ENCODE data around the gene GJC3. TPM values are rescaled to one million over a fixed set of nuclear protein-coding genes. Genes with fewer than 3 reads are reported as not detected.
"Not testable (repeated sequence)": the region's sequence is repeated elsewhere in the genome, so short reads cannot be mapped to it uniquely, and the experiment has no call there.

GJC3 gene
- total RNA-seq, 6 donors from 2014 or later: 0.24 to 3.1 (median 0.31) TPM; not detected in 3

DNA sequence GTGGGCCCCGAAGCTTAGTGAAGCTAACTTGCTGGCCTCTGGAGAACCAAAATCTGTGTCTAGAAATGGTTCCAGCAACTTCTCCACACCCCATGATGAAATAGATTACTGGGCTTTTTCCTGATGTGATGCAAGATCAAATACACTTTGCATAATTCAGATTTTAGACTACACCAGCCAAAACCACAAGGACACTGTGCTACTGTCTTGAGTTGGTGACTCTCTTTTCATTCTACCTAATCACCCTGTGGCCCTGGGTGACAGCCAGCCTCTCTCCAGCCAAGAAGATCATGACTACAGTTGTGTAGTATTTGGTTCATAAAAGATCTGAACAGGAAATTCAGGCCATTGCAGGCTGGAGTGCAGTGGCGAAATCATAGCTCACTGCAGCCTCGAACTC lies 24.2 kb upstream of the GJC3 start:
- Histone ChIP-seq H3K4me3 (no peak overlapping the region), H3K36me3 (no peaks in the 10 kb centered on the region), H3K4me1 (peaks cover 0 to 6% (median 2%) of the 10 kb centered on the region in 4 donors), H3K9me3 (no peaks in the 10 kb centered on the region), H3K27me3 (no peaks in the 10 kb centered on the region), H3K27ac (peak overlapping the region in 3 of 4 donors; percentile 32 to 82 (median 80))
- TF ChIP-seq POLR2AphosphoS5 (IDR thresholded peaks at IDR 0.05) (peak; percentile 25 to 72), POLR2A (IDR thresholded peaks at IDR 0.05) (no peak), EP300 (IDR thresholded peaks at IDR 0.05) (peak in 2 of 4 donors; percentile 37 to 91)
- TF ChIP-seq, protein P1, sequence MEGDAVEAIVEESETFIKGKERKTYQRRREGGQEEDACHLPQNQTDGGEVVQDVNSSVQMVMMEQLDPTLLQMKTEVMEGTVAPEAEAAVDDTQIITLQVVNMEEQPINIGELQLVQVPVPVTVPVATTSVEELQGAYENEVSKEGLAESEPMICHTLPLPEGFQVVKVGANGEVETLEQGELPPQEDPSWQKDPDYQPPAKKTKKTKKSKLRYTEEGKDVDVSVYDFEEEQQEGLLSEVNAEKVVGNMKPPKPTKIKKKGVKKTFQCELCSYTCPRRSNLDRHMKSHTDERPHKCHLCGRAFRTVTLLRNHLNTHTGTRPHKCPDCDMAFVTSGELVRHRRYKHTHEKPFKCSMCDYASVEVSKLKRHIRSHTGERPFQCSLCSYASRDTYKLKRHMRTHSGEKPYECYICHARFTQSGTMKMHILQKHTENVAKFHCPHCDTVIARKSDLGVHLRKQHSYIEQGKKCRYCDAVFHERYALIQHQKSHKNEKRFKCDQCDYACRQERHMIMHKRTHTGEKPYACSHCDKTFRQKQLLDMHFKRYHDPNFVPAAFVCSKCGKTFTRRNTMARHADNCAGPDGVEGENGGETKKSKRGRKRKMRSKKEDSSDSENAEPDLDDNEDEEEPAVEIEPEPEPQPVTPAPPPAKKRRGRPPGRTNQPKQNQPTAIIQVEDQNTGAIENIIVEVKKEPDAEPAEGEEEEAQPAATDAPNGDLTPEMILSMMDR (IDR thresholded peaks at IDR 0.05): no peak
- DNase-seq (peak in 1 of 2 donors; percentile 90), ATAC-seq (ENCODE audit: low FRiP score in 2 of 2) (peak; percentile 83 to 84)
- 45 to 49% methylated on average over 3 of the region's 3 CpGs for WGBS, 2 donors

GRCh38 chr7:99952649-99953048 lies 23.2 kb upstream of the GJC3 start:
- not testable (repeated sequence) for H3K4me1 ChIP-seq; H3K9me3 ChIP-seq; DNase-seq; H3K4me3 ChIP-seq; H3K27me3 ChIP-seq; H3K36me3 ChIP-seq; ATAC-seq (ENCODE audit: low FRiP score in 2 of 2)
- H3K27ac ChIP-seq: peak overlapping the region in 1 of 4 donors; percentile 80
- 43 to 88% methylated on average over 4 of the region's 4 CpGs for WGBS, 2 donors

DNA sequence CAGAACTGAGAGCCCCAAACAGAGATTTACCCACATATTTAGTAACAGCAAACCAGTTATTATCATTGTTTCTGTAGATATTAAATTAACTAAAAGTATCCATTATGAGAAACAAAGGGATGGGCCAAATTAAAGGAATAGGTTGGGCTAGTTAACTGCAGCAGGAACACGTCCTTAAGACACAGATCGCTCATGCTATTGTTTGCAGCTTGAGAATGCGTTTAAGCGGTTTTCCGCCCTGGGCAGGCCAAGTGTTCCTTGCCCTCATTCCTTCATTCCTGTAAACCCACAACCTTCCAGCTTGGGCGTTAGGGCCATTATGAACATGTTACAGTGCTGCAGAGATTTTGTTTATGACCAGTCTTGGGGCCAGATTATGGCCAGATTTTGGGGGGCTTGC lies 21.4 kb upstream of the GJC3 start:
- H3K4me1 ChIP-seq; H3K27ac ChIP-seq; H3K9me3 ChIP-seq; H3K36me3 ChIP-seq; H3K4me3 ChIP-seq; H3K27me3 ChIP-seq; DNase-seq; ATAC-seq (ENCODE audit: low FRiP score in 2 of 2): not testable (repeated sequence)
- 92 to 93% methylated on average over 6 of the region's 6 CpGs for WGBS, 2 donors

- H3K27ac ChIP-seq: no peak overlapping the region
- no peak overlapping the region for H3K4me3 ChIP-seq
- no peak for TF ChIP-seq EP300 (IDR thresholded peaks at IDR 0.05)
- TF ChIP-seq POLR2A (IDR thresholded peaks at IDR 0.05): no peak
- TF ChIP-seq, protein P1 (IDR thresholded peaks at IDR 0.05): peak in 4 of 6 experiments; percentile 23 to 45 (median 32)
- no peak for TF ChIP-seq POLR2AphosphoS5 (IDR thresholded peaks at IDR 0.05)
- H3K36me3 ChIP-seq: no peaks in the 10 kb centered on the region
- H3K9me3 ChIP-seq: no peaks in the 10 kb centered on the region
- H3K27me3 ChIP-seq: no peaks in the 10 kb centered on the region
- peaks cover 0 to 6% (median 2%) of the 10 kb centered on the region in 4 donors for H3K4me1 ChIP-seq
- WGBS, 2 donors: 45 to 46% methylated on average over 3 of the region's 3 CpGs
- ATAC-seq (ENCODE audit: low FRiP score in 2 of 2) (no peak), DNase-seq (no peak)
These were observed 20.3 kb upstream of the GJC3 start for GRCh38 chr7:99949645-99950228.

GRCh38 chr7:99947608-99948007 lies 18.2 kb upstream of the GJC3 start:
- no peaks in the 10 kb centered on the region for H3K9me3 ChIP-seq

More at GRCh38 chr7:99947608-99948007, 18.2 kb upstream of the GJC3 start:
- Histone ChIP-seq H3K4me3 (no peak overlapping the region), H3K27me3 (no peaks in the 10 kb centered on the region), H3K4me1 (no peaks in the 10 kb centered on the region), H3K27ac (no peak overlapping the region), H3K36me3 (no peaks in the 10 kb centered on the region)
- ATAC-seq (ENCODE audit: low FRiP score in 2 of 2) (no peak), DNase-seq (no peak)
- WGBS, 2 donors: 100% methylated on average over 1 of the region's 1 CpG
- no peak for TF ChIP-seq EP300 (IDR thresholded peaks at IDR 0.05)
- TF ChIP-seq, protein P1 (IDR thresholded peaks at IDR 0.05): no peak
- TF ChIP-seq POLR2AphosphoS5 (IDR thresholded peaks at IDR 0.05): no peak
